ENCODE results near the gene MIB2.

MIB2 gene

DNA sequence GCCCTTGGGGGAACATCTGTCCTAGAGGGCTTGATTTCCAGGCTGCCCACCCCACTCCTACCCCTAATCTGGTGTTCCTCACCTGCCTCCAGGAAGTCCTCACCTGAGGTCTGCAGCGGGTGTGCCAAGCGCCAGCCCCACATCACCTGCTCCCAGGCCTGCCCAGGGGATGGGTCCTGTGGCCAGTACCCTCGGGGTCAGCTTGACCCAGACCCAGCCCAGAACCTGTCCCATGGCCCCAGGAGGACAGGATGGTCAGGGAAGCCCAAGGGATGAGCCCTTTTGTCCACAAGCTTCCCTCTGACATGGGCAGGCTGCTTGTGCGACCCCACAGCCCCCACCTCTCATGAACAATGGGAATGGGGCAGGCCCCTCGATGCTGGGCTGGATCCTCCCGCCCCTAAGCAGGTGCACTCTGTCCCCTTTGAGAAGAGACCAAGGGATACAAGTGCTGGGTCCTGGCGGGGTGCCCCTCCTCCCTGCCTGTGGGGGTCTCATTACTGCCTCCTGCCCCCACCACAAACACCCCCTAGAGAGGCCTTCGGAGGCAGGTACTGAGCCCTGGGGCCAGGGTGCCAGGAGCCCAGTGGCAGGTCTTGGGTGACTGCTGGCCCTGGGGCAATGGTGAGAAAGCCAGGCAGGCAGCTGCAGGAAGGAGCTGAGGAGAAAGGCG, 3.2 kb downstream of the MIB2 start:
- H3K4me3 ChIP-seq (ENCODE audit: low read length, poor library complexity, severe bottlenecking): no peak overlapping the region
- H3K9me2 ChIP-seq (replicated peaks; ENCODE audit: low read depth, low read length): no peaks in the 10 kb centered on the region
- H2AFZ ChIP-seq (ENCODE audit: low read length): no peak overlapping the region
- H3K36me3 ChIP-seq (ENCODE audit: insufficient read depth, low read length): no peaks in the 10 kb centered on the region
- no peaks in the 10 kb centered on the region for H3F3A ChIP-seq (ENCODE audit: low read depth)
- TF ChIP-seq EZH2phosphoT487 (IDR thresholded peaks at IDR 0.05; ENCODE audit: borderline replicate concordance): no peak
- no peak for TF ChIP-seq CTCF (conservative IDR thresholded peaks at IDR 0.05; ENCODE audit: low read length)
- H3K4me1 ChIP-seq (ENCODE audit: insufficient read depth, low read length, poor library complexity, severe bottlenecking): peaks cover 28% of the 10 kb centered on the region
- peaks cover 25% of the 10 kb centered on the region for H3K79me2 ChIP-seq (ENCODE audit: insufficient read depth, low read length)
- peak overlapping the region; percentile 99 for H3K9ac ChIP-seq (ENCODE audit: low read depth, low read length, poor library complexity, severe bottlenecking)
- H4K20me1 ChIP-seq (ENCODE audit: insufficient read depth, low read length, poor library complexity, severe bottlenecking): peaks cover 16% of the 10 kb centered on the region
- H3K27me3 ChIP-seq (ENCODE audit: insufficient read depth, low read length, poor library complexity, severe bottlenecking): no peaks in the 10 kb centered on the region
- H3K9me3 ChIP-seq (ENCODE audit: insufficient read depth, low read depth, low read length): no peaks in the 10 kb centered on the region
- no peak overlapping the region for H3K4me2 ChIP-seq (ENCODE audit: low read depth, low read length, poor library complexity, severe bottlenecking)

- no peak overlapping the region for H3K9ac ChIP-seq (ENCODE audit: low read depth, low read length, poor library complexity, severe bottlenecking)
- peaks cover 8% of the 10 kb centered on the region for H4K20me1 ChIP-seq (ENCODE audit: insufficient read depth, low read length, poor library complexity, severe bottlenecking)
- peaks cover 15% of the 10 kb centered on the region for H3K4me1 ChIP-seq (ENCODE audit: insufficient read depth, low read length, poor library complexity, severe bottlenecking)
- H2AFZ ChIP-seq (ENCODE audit: low read length): no peak overlapping the region
- no peak overlapping the region for H3K4me2 ChIP-seq (ENCODE audit: low read depth, low read length, poor library complexity, severe bottlenecking)
- H3K9me3 ChIP-seq (ENCODE audit: insufficient read depth, low read depth, low read length): no peaks in the 10 kb centered on the region
- no peaks in the 10 kb centered on the region for H3K27me3 ChIP-seq (ENCODE audit: insufficient read depth, low read length, poor library complexity, severe bottlenecking)
- H3K79me2 ChIP-seq (ENCODE audit: insufficient read depth, low read length): peaks cover 14% of the 10 kb centered on the region
- H3F3A ChIP-seq (ENCODE audit: low read depth): no peaks in the 10 kb centered on the region
- TF ChIP-seq CTCF (conservative IDR thresholded peaks at IDR 0.05; ENCODE audit: low read length) (peak; percentile 51), EZH2phosphoT487 (IDR thresholded peaks at IDR 0.05; ENCODE audit: borderline replicate concordance) (no peak)
- H3K9me2 ChIP-seq (replicated peaks; ENCODE audit: low read depth, low read length): no peaks in the 10 kb centered on the region
- no peak overlapping the region for H3K4me3 ChIP-seq (ENCODE audit: low read length, poor library complexity, severe bottlenecking)
- no peaks in the 10 kb centered on the region for H3K36me3 ChIP-seq (ENCODE audit: insufficient read depth, low read length)
Measured at GRCh38 chr1:1619917-1620361, 4.6 kb downstream of the MIB2 start.

DNA sequence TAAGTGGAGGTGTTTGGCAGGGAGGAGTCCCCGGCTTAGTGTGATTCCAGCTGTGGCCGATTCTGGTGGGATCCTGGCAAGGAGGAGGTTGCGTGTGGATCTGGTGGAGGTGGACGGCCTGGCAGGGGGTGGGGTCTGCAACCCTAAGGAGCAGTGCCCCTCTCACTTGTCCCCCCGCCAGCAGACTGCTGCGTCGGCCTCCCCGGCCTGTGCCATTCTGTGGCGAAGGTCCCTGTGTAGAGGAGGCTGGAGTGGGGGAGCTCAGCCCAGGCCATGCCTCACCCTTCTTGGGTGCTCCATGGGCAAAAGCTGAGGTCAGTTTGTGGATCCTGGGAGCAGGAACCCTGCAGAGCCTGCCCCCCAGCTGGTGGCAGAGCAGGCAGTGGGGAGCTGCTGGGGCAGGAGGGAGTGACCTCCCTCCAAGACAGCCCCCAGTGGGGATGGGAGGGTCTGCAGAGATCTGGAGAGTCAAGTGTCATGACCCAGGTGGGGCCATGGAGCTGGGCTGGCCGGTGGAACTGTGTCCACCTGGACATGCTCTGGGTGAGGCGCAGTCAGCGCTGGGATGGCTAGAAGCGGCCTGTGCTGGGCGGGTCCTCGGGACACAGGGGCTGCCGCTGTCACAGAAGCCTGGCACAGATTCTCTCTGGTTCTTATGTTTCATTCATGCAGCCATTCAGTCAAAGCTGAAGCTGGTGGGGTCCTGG, 5.3 kb downstream of the MIB2 start:
- Histone ChIP-seq H3K27me3 (ENCODE audit: insufficient read depth, low read length, poor library complexity, severe bottlenecking) (no peaks in the 10 kb centered on the region), H3K79me2 (ENCODE audit: insufficient read depth, low read length) (peaks cover 13% of the 10 kb centered on the region), H3K9me3 (ENCODE audit: insufficient read depth, low read depth, low read length) (no peaks in the 10 kb centered on the region), H3F3A (ENCODE audit: low read depth) (no peaks in the 10 kb centered on the region), H3K4me1 (ENCODE audit: insufficient read depth, low read length, poor library complexity, severe bottlenecking) (peaks cover 15% of the 10 kb centered on the region), H3K9me2 (replicated peaks; ENCODE audit: low read depth, low read length) (no peaks in the 10 kb centered on the region), H3K4me2 (ENCODE audit: low read depth, low read length, poor library complexity, severe bottlenecking) (no peak overlapping the region), H3K4me3 (ENCODE audit: low read length, poor library complexity, severe bottlenecking) (no peak overlapping the region), H2AFZ (ENCODE audit: low read length) (no peak overlapping the region), H3K36me3 (ENCODE audit: insufficient read depth, low read length) (no peaks in the 10 kb centered on the region), H4K20me1 (ENCODE audit: insufficient read depth, low read length, poor library complexity, severe bottlenecking) (peaks cover 7% of the 10 kb centered on the region), H3K9ac (ENCODE audit: low read depth, low read length, poor library complexity, severe bottlenecking) (no peak overlapping the region)
- no peak for TF ChIP-seq CTCF (conservative IDR thresholded peaks at IDR 0.05; ENCODE audit: low read length)
- TF ChIP-seq EZH2phosphoT487 (IDR thresholded peaks at IDR 0.05; ENCODE audit: borderline replicate concordance): no peak

Measured in Loucy (cell line).